H4 (cell line): ENCODE measurements around the gene EMILIN1. TPM values are rescaled to one million over a fixed set of nuclear protein-coding genes. Genes with fewer than 3 reads are reported as not detected.

Source experiments
- DNase-seq: peaks from one replicate; pipeline ENCODE4 v3.0.0-alpha.2; 2015; ENCODE audit warnings: low spot score
- total RNA-seq: library from RNA; depleted of rRNA; stranded (reverse); fragments of >200 nt; shearing (Covaris generic); gene quantifications from 2 replicates; pipeline ENCODE4 v1.2.3, GENCODE V29; 2014; rRNA removed

Gene EMILIN1
- total RNA-seq, 1 experiment from 2014 or later: 10.8 TPM

DNA sequence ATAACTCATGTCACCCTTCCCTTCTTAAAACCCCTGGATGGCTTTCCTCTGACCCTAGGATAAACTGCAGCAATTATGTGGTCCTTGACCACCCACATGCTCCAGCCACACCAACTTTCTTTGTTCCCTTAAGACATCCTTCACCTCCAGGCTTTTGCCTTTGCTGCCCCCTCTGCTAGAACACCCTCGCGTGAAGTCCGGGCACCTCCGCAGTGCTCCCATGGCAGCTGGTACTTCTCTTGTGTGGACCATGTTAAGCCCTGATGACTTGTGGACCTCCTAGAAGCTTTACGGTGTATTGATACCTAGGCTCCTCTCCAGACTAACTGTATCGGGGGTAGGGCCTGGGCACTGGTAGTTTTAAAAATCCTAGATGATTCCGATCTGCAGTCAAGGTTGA lies 44.4 kb downstream of the EMILIN1 start:
- DNase-seq: no peak

DNA sequence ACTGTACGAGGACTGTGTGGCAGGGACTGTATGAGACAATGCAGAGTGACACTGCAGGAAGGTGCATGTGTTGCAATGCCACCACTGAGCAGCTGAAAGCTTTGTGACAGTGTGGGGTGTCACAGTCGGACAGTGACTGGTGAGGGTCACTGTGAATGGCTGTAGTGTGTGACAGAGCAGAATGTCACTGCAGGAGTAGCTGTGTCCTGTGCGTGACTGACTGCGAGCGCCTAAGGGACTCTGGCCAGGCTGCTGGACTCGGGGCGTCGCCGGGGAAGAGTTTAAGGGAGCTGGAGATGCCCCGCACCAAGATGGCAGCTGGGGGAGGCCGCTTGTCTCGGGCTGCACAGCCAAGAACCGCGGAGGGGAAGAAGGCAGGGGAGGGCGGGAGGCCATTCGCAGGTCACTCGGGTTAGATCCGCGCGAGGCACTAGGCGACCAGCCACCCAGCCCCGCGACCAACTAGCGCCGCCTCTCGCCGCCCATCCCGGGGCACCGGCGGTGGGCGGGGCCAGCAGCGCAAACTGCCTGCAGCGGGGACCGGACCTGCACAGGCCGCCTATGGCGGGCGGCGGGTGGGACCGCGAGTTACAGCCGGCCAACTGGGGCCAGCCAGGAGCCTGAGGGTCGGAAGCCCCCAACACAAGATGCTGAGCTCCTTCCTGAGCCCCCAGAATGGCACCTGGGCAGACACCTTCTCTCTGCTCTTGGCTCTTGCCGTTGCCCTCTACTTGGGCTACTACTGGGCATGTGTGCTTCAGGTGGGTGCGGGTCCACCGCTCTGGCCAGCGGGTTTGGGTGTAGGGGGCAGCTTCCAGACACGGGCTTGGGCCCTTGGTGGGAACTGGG lies 45.1 kb downstream of the EMILIN1 start, which contains the start of gene ABHD1:
Gene ABHD1 (plus strand): TSS at position 514 of the 849 bp plus-strand sequence. CDS start 134 bp downstream, at position 648.
- DNase-seq: no peak

DNA sequence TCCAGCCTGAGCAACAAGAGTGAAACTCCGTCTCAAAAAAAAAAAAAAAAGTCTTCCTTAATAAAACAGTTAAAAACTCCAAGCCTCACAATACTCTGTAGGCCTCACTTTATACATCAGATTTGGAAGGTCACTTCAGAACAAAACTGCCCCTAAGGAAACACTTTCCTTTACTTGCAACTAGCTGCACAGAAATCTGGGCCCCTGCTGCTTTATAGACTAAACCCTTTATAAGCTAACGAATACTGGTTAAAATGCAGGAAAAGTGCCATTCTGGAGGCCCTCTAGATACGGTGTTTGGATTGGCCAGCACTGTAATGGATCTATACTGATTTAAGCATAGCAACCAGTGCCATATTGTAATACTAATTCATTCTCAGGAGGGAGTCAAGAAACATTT lies 46.7 kb downstream of the EMILIN1 start:
- DNase-seq: no peak

DNA sequence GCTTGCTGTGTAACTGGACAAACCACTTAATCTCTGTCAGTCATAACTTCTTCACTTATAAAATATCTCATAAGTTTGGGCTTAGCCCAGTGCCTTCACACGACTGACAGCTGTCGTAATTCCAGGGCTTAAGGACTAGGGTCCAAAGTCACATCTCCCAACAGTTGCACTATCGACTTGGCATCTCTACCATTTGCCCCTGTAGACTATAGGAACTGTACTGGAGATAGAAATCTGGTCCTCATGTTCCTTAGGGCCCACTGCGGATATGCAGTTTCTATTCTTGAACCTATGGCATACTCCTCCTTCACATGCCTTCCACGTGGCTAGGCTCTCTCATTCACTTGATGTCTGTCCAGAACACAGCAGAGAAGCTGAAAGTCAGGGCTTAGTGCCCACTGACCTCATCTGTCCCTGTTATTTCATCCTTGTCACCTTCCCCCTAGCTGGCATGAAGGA lies 47.9 kb downstream of the EMILIN1 start:
- DNase-seq: no peak

DNA sequence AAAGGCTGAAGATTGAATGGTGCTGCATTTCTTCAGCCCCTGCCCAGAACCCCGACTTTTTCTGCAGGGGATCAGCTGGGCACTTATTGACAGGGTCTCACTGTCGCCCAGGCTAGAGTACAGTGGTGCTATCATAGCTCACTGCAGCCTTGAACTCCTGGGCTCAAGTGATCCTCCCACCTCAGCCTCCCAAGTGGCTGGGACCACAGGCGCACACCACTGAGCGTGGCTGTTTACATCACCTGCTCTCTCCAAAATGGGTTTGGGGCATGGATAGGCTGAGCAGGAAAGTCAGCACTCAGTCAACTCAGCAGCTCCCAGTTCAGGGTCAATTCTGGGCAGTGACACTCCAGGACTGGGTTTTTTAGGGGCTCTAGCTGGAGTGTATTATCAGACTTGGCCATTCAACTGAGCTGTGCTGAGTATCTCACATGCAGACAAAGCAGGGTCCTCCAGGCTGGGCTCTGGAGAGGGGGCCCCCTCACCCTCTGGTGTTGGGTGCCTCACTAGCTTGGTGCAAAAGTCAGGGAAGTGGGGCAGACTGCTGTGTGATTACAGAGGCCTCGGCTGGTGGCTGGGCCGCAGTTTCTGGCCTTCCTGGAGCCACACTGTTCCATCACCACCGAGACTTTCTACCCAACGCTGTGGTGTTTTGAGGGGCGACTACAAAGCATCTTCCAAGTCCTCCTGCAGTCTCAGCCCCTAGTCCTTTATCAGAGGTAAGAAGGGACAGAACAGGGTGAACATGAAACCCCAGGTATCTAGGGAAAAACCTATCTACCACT lies 49.7 kb downstream of the EMILIN1 start:
- no peak for DNase-seq

DNA sequence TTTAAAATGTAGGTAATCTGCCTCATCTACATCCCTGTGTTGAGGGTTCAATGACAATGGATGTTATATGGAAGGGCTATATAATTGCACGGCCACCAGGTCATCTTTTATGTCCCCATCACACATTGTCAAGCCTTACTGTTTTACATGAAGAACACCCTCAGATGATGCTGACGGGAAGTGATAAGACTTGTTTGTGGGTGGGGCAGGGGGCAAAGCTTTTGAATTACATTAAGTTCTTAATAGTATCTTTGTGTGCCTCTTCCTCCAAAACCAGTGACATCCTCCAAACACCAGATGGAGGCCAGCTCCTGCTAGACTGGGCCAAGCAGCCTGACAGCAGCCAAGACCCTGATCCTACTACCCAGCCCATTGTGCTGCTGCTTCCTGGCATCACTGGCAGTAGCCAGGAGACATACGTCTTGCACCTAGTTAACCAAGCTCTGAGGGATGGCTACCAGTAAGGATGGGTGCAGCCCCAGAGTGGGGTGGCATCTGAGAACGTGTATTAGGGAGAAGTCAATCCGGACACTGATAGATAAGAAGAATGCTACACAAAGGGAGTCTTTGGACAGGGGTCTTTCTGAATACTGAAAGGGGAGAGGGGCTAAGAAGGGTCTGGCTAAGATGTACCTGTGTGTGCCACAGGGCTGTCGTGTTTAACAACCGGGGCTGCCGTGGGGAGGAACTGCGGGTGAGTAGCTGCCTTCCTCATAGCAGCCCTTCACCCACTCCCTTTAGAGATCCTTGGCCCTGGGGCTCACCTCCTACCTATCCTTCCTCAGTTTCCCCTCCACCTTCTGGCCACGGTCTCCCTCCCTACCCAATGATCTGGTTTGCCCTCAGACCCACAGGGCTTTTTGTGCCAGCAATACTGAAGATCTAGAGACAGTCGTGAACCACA lies 50.5 kb downstream of the EMILIN1 start:
- DNase-seq: no peak

DNA sequence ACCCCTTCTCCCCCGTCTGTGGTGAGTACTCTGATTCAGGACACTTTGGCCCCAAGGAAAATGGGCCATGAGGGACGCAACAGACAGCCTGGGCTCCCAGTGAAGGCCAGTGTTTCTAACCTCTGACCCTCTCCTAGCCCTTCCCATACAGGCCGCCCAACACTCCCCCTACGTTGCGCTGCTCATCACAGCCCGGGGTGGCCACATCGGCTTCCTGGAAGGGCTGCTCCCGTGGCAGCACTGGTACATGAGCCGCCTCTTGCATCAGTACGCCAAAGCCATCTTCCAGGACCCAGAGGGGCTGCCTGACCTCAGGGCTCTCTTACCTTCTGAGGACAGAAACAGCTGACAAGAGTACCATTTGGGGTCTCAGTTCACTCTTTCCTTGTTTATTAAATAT lies 52.0 kb downstream of the EMILIN1 start:
- DNase-seq: no peak

DNA sequence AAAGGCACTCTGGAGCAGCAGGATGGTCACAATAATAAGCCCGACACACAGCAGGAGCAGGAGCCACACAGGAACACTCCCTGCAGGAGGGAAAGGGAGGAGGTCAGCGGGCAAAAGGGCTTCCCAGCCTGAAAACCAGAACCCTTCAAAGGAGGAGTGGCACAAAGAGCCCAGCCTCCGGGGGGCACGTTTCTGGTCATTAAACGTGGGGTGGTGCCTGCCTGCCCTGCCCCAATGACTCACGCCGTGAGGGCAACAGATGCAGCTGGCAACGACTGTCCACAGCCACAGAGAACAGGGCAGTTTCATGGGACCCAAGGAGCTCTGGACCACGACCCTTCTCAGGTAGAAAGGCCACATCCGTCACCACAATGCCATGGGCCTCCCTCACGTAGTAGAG lies 53.0 kb downstream of the EMILIN1 start:
- DNase-seq: no peak

DNA sequence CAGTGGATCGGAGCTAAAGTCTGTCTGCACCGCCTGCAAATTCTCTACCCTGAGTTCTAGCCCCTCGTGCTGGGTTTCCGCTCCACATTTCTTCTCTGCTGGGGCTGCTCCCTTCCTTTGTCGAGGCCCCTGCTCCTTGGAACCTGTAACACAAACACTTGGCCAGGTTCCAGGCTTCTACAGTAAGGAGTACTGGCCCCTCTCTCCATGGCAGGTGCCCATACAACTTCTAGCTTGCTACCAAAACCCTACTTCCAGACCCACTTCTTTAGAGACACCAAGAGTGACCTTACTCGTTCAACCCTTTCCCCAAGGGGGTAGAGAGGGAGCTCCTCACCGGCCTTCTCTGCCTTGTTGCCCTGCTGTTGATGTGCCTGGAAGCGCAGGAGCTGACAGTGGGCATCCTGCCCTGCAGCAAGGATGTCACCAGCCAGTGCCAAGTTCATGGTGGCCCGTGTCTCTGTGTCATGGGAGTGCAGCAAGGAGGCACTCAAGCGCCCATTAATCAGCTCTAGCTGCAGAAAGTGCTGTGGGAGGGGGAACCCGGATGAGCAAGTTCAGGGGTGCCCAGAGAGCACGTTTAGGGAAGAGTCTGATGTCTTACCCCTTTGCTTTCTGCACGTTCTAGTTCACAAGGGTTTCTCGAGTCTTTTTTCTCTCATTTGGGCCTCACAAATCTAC lies 54.9 kb downstream of the EMILIN1 start:
- DNase-seq: no peak

DNA sequence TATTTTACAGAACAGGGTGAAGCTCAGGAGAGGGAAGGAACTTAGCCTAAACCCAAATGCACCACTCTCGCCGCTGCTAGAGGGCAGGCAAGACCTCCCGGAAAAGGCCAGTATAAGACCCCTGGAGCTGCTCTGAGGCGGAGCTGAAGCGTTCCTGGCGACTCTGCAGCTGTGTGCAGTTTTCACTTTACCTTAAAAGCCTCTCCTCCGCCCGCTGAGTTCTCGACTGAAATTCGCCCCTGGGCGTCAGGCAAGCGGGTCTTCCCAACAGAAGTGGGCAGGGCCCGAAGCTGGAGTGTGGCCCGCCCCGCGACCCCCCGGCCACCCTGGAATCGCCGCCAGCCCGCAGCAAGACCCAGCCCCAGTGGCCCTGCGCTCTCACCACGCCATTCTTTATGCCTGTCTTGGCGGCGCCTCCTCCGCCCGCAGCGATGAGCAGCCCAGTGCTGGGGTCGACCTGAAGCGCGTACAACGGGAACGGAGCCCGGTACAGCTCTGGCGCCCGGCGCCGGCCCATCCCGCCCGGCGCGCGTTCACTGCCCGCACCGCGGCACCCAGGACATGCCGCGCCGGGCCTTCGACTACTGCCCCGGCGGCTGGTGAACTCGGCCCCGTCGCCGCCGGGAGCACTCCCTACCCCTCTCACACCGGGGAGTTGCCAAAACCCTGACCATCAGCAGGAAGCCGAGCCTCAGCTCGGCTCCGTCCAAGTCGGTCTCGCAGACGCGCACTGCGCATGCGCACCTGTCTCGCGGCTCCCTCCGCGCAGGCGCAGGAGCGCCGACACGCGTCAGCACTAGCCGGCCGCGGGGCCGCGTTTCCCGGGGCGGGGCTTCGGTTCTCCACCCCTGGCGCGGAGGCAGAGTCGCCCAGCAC lies 55.7 kb downstream of the EMILIN1 start, which contains the start of gene PREB:
Gene PREB (minus strand): TSS at position 732 of the 876 bp plus-strand sequence. CDS start 215 bp downstream, at position 517.
- peak; percentile 82 for DNase-seq

DNA sequence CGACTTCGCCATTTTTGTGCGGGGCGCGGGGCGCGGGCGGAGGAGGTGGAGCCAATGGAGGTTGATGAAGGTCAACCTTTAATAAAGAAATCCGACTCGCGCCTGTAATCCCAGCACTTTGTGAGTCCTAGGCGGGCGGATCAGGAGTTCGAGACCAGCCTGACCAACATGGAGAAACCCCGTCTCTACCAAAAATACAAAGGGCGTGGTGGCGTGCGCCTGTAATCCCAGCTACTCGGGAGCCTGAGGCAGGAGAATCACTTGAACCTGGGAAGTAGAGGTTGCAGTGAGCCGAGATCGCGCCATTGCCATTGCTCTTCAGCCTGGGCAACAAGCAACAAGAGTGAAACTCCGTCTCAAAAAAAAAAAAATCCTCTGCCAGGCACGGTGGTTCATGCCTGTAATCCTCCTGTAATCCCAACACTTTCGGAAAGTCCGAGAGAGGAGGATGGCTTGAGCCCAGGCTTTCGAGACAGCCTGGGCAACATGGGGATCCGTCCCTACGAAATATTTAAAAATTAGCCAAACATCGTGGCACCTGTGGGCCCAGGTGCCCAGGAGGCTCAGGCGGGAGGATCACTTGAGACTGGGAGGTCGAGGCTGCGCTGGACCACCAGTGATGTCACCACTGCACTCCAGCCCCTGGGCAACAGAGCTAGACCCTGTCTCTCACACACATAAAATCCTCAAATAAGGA lies 56.5 kb downstream of the EMILIN1 start:
- no peak for DNase-seq

DNA sequence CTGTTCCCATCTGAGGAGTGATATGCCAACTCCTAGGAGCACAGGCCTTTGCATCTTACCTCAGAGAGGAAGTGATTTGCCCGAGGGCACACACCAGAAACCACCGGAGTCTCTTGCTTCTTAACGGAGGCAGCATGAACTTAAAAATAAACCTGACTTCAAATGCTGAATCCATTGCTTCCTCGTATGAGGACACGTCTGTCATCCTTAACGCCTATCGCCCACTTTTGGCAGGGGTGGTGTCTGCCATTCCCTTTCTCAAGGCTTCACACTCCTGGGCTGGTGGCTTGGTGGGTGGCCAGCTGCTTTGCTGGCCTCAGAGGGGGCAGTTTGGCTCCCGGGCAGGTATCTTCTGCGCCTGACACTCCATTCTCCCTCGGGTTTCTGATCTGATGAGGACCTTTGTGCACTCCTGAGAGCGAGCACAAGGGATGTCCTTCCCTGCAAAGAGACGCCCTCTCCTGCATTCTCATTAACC lies 57.1 kb downstream of the EMILIN1 start:
- no peak for DNase-seq

Other genes starting within 250 kb of the EMILIN1 start
- gene DPYSL5, start 230.5 kb upstream of the EMILIN1 start, total RNA-seq: 4.5 and 5.0 TPM in 2 replicates
- gene MAPRE3, start 108.0 kb upstream of the EMILIN1 start, total RNA-seq: 2.7 and 4.0 TPM in 2 replicates
- 34.6 and 37.8 TPM in 2 replicates for gene TMEM214, start 45.6 kb upstream of the EMILIN1 start, total RNA-seq
- gene AGBL5, start 26.9 kb upstream of the EMILIN1 start, total RNA-seq: 25.2 and 27.8 TPM in 2 replicates
- 328 and 330 TPM in 2 replicates for gene OST4, start 7.0 kb upstream of the EMILIN1 start, total RNA-seq
- gene KHK, start 8.2 kb downstream of the EMILIN1 start, total RNA-seq: 0.14 and 0.48 TPM in 2 replicates
- gene CGREF1, start 40.5 kb downstream of the EMILIN1 start, total RNA-seq: 0.31 TPM in 1 of 2 replicates, not detected in the other
- 0.12 TPM in 1 of 2 replicates, not detected in the other for gene ABHD1, start 45.2 kb downstream of the EMILIN1 start, total RNA-seq
- gene PREB, start 56.0 kb downstream of the EMILIN1 start, total RNA-seq: 37.0 and 51.9 TPM in 2 replicates
- gene PRR30, start 60.8 kb downstream of the EMILIN1 start, total RNA-seq: not detected in 2 replicates
- gene TCF23, start 70.4 kb downstream of the EMILIN1 start, total RNA-seq: not detected in 2 replicates
- gene ATRAID, start 133.4 kb downstream of the EMILIN1 start, total RNA-seq: 196 and 202 TPM in 2 replicates
- 22.6 and 26.2 TPM in 2 replicates for gene SLC5A6, start 133.7 kb downstream of the EMILIN1 start, total RNA-seq
- 4.7 and 6.9 TPM in 2 replicates for gene CAD, start 138.8 kb downstream of the EMILIN1 start, total RNA-seq
- 0.46 and 0.49 TPM in 2 replicates for gene SLC30A3, start 184.4 kb downstream of the EMILIN1 start, total RNA-seq
- gene DNAJC5G, start 196.8 kb downstream of the EMILIN1 start, total RNA-seq: not detected in 2 replicates
- 0.35 TPM in 1 of 2 replicates, not detected in the other for gene TRIM54, start 203.8 kb downstream of the EMILIN1 start, total RNA-seq
- 0.53 TPM in 1 of 2 replicates, not detected in the other for gene UCN, start 229.8 kb downstream of the EMILIN1 start, total RNA-seq
- gene MPV17, start 244.5 kb downstream of the EMILIN1 start, total RNA-seq: 52.9 and 61.7 TPM in 2 replicates